GM12873 (cell line): ENCODE measurements around the gene FAF1.

Experiments
- CTCF ChIP-seq: IDR thresholded peaks from 2 replicates; pipeline ENCODE4 v1.5.1; 2012; ENCODE audit warnings: low read depth, mild to moderate bottlenecking, moderate library complexity, low read length, control low read depth; ENCODE audit not compliant: insufficient read depth; ENCODE audit errors: missing control alignments

The FAF1 gene

GRCh38 chr1:50877641-50878040 lies 82.4 kb downstream of the FAF1 start:
- no peak for TF ChIP-seq CTCF

GRCh38 chr1:50873458-50874187 lies 86.4 kb downstream of the FAF1 start:
- TF ChIP-seq CTCF: peak; percentile 78

- TF ChIP-seq CTCF: no peak
Observed at GRCh38 chr1:50861772-50862171, 98.3 kb downstream of the FAF1 start.

- TF ChIP-seq CTCF: no peak
Observed at GRCh38 chr1:50860702-50861101, 99.4 kb downstream of the FAF1 start.

- no peak for TF ChIP-seq CTCF
Observed at GRCh38 chr1:50860256-50860655, 99.8 kb downstream of the FAF1 start.

- TF ChIP-seq CTCF: no peak
Observed at GRCh38 chr1:50859657-50860056, 100.4 kb downstream of the FAF1 start.

- TF ChIP-seq CTCF: no peak
Observed at GRCh38 chr1:50858761-50859160, 101.3 kb downstream of the FAF1 start.
